GM19467 (cell line): ENCODE results near the gene KISS1R.
"Not testable (repeated sequence)": the region's sequence is repeated elsewhere in the genome, so short reads cannot be mapped to it uniquely, and the experiment has no call there.

Source experiments
- ATAC-seq: cut with Tn5 transposase; IDR thresholded peaks from one replicate; pipeline ENCODE4 v1.9.1; 2021; ENCODE audit warnings: mild to moderate bottlenecking, moderate library complexity; ENCODE audit not compliant: unreplicated experiment

The KISS1R gene

GRCh38 chr19:952049-952679, 35.0 kb downstream of the KISS1R start:
- ATAC-seq, result no peak

GRCh38 chr19:952680-953444, 35.7 kb downstream of the KISS1R start:
- no peak for ATAC-seq

GRCh38 chr19:953445-954271, 36.5 kb downstream of the KISS1R start:
- no peak for ATAC-seq

- no peak for ATAC-seq
These were observed 37.1 kb downstream of the KISS1R start for GRCh38 chr19:954272-954671.

- ATAC-seq, result no peak
These were observed 37.8 kb downstream of the KISS1R start for GRCh38 chr19:954672-955494.

- ATAC-seq, result no peak
These were observed 39.0 kb downstream of the KISS1R start for GRCh38 chr19:955803-956765.

- no peak for ATAC-seq
These were observed 39.8 kb downstream of the KISS1R start for GRCh38 chr19:956766-957440.

GRCh38 chr19:957578-957977, 40.4 kb downstream of the KISS1R start:
- not testable (repeated sequence) for ATAC-seq

- ATAC-seq, result no peak
These were observed 42.1 kb downstream of the KISS1R start for GRCh38 chr19:958967-959855.

- no peak for ATAC-seq
These were observed 42.9 kb downstream of the KISS1R start for GRCh38 chr19:960020-960419.

GRCh38 chr19:960601-960938, 43.4 kb downstream of the KISS1R start:
- no peak for ATAC-seq

GRCh38 chr19:961866-962620, 44.9 kb downstream of the KISS1R start:
- no peak for ATAC-seq

GRCh38 chr19:962683-963400, 45.7 kb downstream of the KISS1R start:
- ATAC-seq, result no peak

- ATAC-seq, result no peak
These were observed 46.4 kb downstream of the KISS1R start for GRCh38 chr19:963486-963951.

- no peak for ATAC-seq
These were observed 47.0 kb downstream of the KISS1R start for GRCh38 chr19:964116-964520.

GRCh38 chr19:964761-965694, 47.9 kb downstream of the KISS1R start:
- no peak for ATAC-seq
